Stimulated activated CD8-positive, alpha-beta memory T cell treated with anti-CD3 and anti-CD28 coated beads, Interleukin-4, amount 100 ng/mL, for 48 hours (primary cell): ENCODE results near the gene MYO10.
"Not testable (repeated sequence)": the region's sequence is repeated elsewhere in the genome, so short reads cannot be mapped to it uniquely, and the experiment has no call there.

Experiments
- DNase-seq: peaks from one replicate; pipeline ENCODE4 v3.0.0-alpha.2; 2020

MYO10 gene

GRCh38 chr5:16664368-16664767 lies 271.7 kb downstream of the MYO10 start:
- DNase-seq: no peak

- DNase-seq: no peak
Observed at GRCh38 chr5:16663840-16664239, 272.2 kb downstream of the MYO10 start.

GRCh38 chr5:16661713-16662112 lies 274.4 kb downstream of the MYO10 start:
- DNase-seq: no peak

GRCh38 chr5:16660982-16661381 lies 275.1 kb downstream of the MYO10 start:
- no peak for DNase-seq

GRCh38 chr5:16659536-16659935 lies 276.6 kb downstream of the MYO10 start:
- no peak for DNase-seq

- DNase-seq: no peak
Observed at GRCh38 chr5:16656561-16657191, 279.4 kb downstream of the MYO10 start.

- DNase-seq: no peak
Observed at GRCh38 chr5:16654647-16655334, 281.3 kb downstream of the MYO10 start.

- not testable (repeated sequence) for DNase-seq
Observed at GRCh38 chr5:16648739-16649138, 287.3 kb downstream of the MYO10 start.

- DNase-seq: no peak
Observed at GRCh38 chr5:16644301-16644889, 291.7 kb downstream of the MYO10 start.

GRCh38 chr5:16642867-16643266 lies 293.2 kb downstream of the MYO10 start:
- no peak for DNase-seq

- DNase-seq: no peak
Observed at GRCh38 chr5:16639206-16639605, 296.9 kb downstream of the MYO10 start.

- no peak for DNase-seq
Observed at GRCh38 chr5:16628376-16628775, 307.7 kb downstream of the MYO10 start.

GRCh38 chr5:16626696-16627264 lies 309.3 kb downstream of the MYO10 start:
- no peak for DNase-seq

- no peak for DNase-seq
Observed at GRCh38 chr5:16625096-16625495, 311.0 kb downstream of the MYO10 start.

GRCh38 chr5:16619136-16619535 lies 317.0 kb downstream of the MYO10 start:
- no peak for DNase-seq

- no peak for DNase-seq
Observed at GRCh38 chr5:16618138-16618897, 317.8 kb downstream of the MYO10 start.

GRCh38 chr5:16617274-16617968 lies 318.7 kb downstream of the MYO10 start:
- DNase-seq: peak; percentile 58

- DNase-seq: peak; percentile 84
Observed at GRCh38 chr5:16616536-16617273, 319.4 kb downstream of the MYO10 start, which contains the start of gene RETREG1. Gene RETREG1, minus strand, starts transcription at chr5:16616997. Its CDS starts 26 bp downstream, at chr5:16616971.

- DNase-seq: peak; percentile 37
Observed at GRCh38 chr5:16615741-16616535, 320.1 kb downstream of the MYO10 start.

- no peak for DNase-seq
Observed at GRCh38 chr5:16612007-16612406, 324.1 kb downstream of the MYO10 start.
